PC-3 (cell line): ENCODE measurements around the gene TMEM163. TPM values are rescaled to one million over a fixed set of nuclear protein-coding genes. Genes with fewer than 3 reads are reported as not detected.
A peak's percentile ranks its signal among the peaks of the same experiment; 100 is the strongest.

ENCODE experiments used
- ATAC-seq: fragments of 200-7000 bp; cut with Tn5 transposase; 2 replicates; pipeline ENCODE4 v1.9.1; 2020; ENCODE audit warnings: mild to moderate bottlenecking, moderate library complexity
- BruUV-seq: library from RNA; stranded (reverse); fragments of 400-500 nt; replicated peaks from 2 replicates; lab custom pipeline; 2021; lab: Mats Ljungman, UMichigan
- CTCF ChIA-PET: fragments of 300-600 bp; sonication (Branson Sonifier 250); formaldehyde crosslinking; loops from one replicate; lab custom pipeline; 2022; ENCODE audit warnings: antibody characterized with exemption; lab: Charles Lee
- POLR2A ChIA-PET: fragments of 300-600 bp; sonication (Branson Sonifier 250); formaldehyde crosslinking; loops from one replicate; lab custom pipeline; 2022; ENCODE audit warnings: antibody characterized with exemption; ENCODE audit not compliant: unreplicated experiment; lab: Charles Lee
- DNase-seq: peaks from one replicate; pipeline ENCODE4 v3.0.0-alpha.2; 2015
- H2AFZ ChIP-seq: fragments of 300-600 bp; sonication (generic); 2 replicates; pipeline ENCODE4 v1.6.0; 2016; ENCODE audit warnings: antibody characterized with exemption, low read length
- H3F3A ChIP-seq: fragments of 300-600 bp; sonication (generic); one replicate; pipeline ENCODE4 v1.6.0; 2017; ENCODE audit warnings: antibody characterized with exemption, low read length, control low read depth, mild to moderate bottlenecking; ENCODE audit not compliant: unreplicated experiment
- H3K27ac ChIP-seq: fragments of 300-600 bp; sonication (generic); 2 replicates; pipeline ENCODE4 v1.5.1; 2016; ENCODE audit warnings: mild to moderate bottlenecking, low read length
- H3K27me3 ChIP-seq: fragments of 300-600 bp; sonication (generic); 2 replicates; pipeline ENCODE4 v1.6.1; 2016; ENCODE audit warnings: low read length, mixed read lengths
- H3K36me3 ChIP-seq: fragments of 300-600 bp; sonication (generic); 2 replicates; pipeline ENCODE4 v1.6.1; 2016; ENCODE audit warnings: low read depth, mixed run types, low read length, mixed read lengths
- H3K4me1 ChIP-seq: fragments of 300-600 bp; sonication (generic); 2 replicates; pipeline ENCODE4 v1.5.1; 2016; ENCODE audit warnings: low read length; ENCODE audit not compliant: insufficient read depth
- H3K4me2 ChIP-seq: fragments of 300-600 bp; sonication (generic); 2 replicates; pipeline ENCODE4 v1.6.0; 2016; ENCODE audit warnings: low read length
- H3K4me3 ChIP-seq: fragments of 300-600 bp; sonication (generic); 2 replicates; pipeline ENCODE4 v1.5.1; 2016; ENCODE audit warnings: mild to moderate bottlenecking, low read length, mixed read lengths
- H3K79me2 ChIP-seq: fragments of 300-600 bp; sonication (generic); 2 replicates; pipeline ENCODE4 v1.6.1; 2017; ENCODE audit warnings: low read length, mixed read lengths
- H3K9ac ChIP-seq: fragments of 300-600 bp; sonication (generic); 2 replicates; pipeline ENCODE4 v1.6.0; 2016; ENCODE audit warnings: mild to moderate bottlenecking, low read length
- H3K9me2 ChIP-seq: fragments of 300-600 bp; sonication (generic); replicated peaks from 2 replicates; pipeline ENCODE4 v1.6.1; 2016; ENCODE audit warnings: mixed run types, low read length, mixed read lengths
- H3K9me3 ChIP-seq: fragments of 300-600 bp; sonication (generic); 2 replicates; pipeline ENCODE4 v1.6.1; 2016; ENCODE audit warnings: low read length, mixed read lengths
- H4K20me1 ChIP-seq: fragments of 300-600 bp; sonication (generic); 2 replicates; pipeline ENCODE4 v1.6.1; 2016; ENCODE audit warnings: low read length, mixed read lengths
- CTCF ChIP-seq: fragments of 300-600 bp; sonication (generic); conservative IDR thresholded peaks from 2 replicates; pipeline ENCODE4 v1.5.1; 2017; ENCODE audit warnings: antibody characterized with exemption, low read depth, mild to moderate bottlenecking, low read length
- EZH2 ChIP-seq: fragments of 300-600 bp; sonication (generic); IDR thresholded peaks from one replicate; pipeline ENCODE4 v1.6.1; 2017; ENCODE audit warnings: antibody characterized with exemption, mild to moderate bottlenecking, low read length; ENCODE audit not compliant: unreplicated experiment
- EZH2phosphoT487 ChIP-seq: fragments of 300-600 bp; sonication (generic); IDR thresholded peaks from 2 replicates; pipeline ENCODE4 v1.6.1; 2018; ENCODE audit warnings: mild to moderate bottlenecking, antibody characterized with exemption, low read length, borderline replicate concordance
- intact Hi-C: fragments of 100-400 bp; cut with micrococcal nuclease; formaldehyde crosslinking; loops from 2 replicates; pipeline ENCODE4 v1.9.0; 2023
- total RNA-seq: library from RNA; depleted of rRNA; stranded (reverse); fragments of >200 nt; gene quantifications from 2 replicates; pipeline ENCODE4 v1.2.3, GENCODE V29; 2014; rRNA removed

TMEM163 gene
- total RNA-seq, 1 experiment from 2014 or later = 0.47 TPM

- Histone ChIP-seq H3K79me2 (no peaks in the 10 kb centered on the region), H3K4me2 (peak overlapping the region; percentile 34; the same call in 1 of the 2 replicates), H3K36me3 (no peaks in the 10 kb centered on the region), H2AFZ (no peak overlapping the region), H3K27me3 (no peaks in the 10 kb centered on the region), H3K9me3 (no peaks in the 10 kb centered on the region), H3F3A (no peaks in the 10 kb centered on the region), H3K4me1 (peaks cover 49% of the 10 kb centered on the region), H4K20me1 (0 out of 2 replicates have a peak, but pooled peaks cover 4% of the 10 kb centered on the region), H3K9ac (no peak overlapping the region), H3K27ac (peak overlapping the region; percentile 6), H3K4me3 (no peak overlapping the region), H3K9me2 (no peaks in the 10 kb centered on the region)
- intact Hi-C loops = loop anchor here (5.0 kb wide), 1 partner anchor 49 kb away; no protein-coding TSS in a partner anchor
- ATAC-seq (no peak), DNase-seq (no peak)
- TF ChIP-seq EZH2 = no peak
- ChIA-PET POLR2A (no interaction called here), CTCF (interaction anchor here (0.5 to 0.6 kb wide), 2 partner anchors 44 to 161 kb away, joined by 3 to 5 read pairs; no protein-coding TSS in a partner anchor)
- no TSS peak for BruUV-seq
Measured at GRCh38 chr2:134406736-134407135, 312.1 kb downstream of the TMEM163 start.

- Histone ChIP-seq H3K36me3 (no peaks in the 10 kb centered on the region), H3K27me3 (no peaks in the 10 kb centered on the region), H3K4me2 (peak overlapping the region; percentile 34), H2AFZ (no peak overlapping the region), H3K4me1 (peaks cover 47% of the 10 kb centered on the region), H3K27ac (peak overlapping the region; percentile 35), H3K9ac (no peak overlapping the region), H3K4me3 (no peak overlapping the region), H3K9me2 (no peaks in the 10 kb centered on the region), H3F3A (no peaks in the 10 kb centered on the region), H3K79me2 (no peaks in the 10 kb centered on the region), H4K20me1 (0 out of 2 replicates have a peak, but pooled peaks cover 4% of the 10 kb centered on the region), H3K9me3 (no peaks in the 10 kb centered on the region)
- no TSS peak for BruUV-seq
- TF ChIP-seq CTCF = no peak
- no peak for TF ChIP-seq EZH2phosphoT487
- no peak for TF ChIP-seq EZH2
- ChIA-PET CTCF (interaction anchor here (0.5 to 0.6 kb wide), 2 partner anchors 45 to 160 kb away, joined by 3 to 5 read pairs; no protein-coding TSS in a partner anchor), POLR2A (no interaction called here)
- intact Hi-C loops = loop anchor here (5.0 kb wide), 1 partner anchor 49 kb away; no protein-coding TSS in a partner anchor
- peak; percentile 83 for DNase-seq
- ATAC-seq = peak; percentile 71
Measured at GRCh38 chr2:134406311-134406710, 312.5 kb downstream of the TMEM163 start.

Other genes starting within 250 kb of the TMEM163 start
- gene ACMSD, start 119.6 kb upstream of the TMEM163 start, total RNA-seq = not detected in 2 replicates
- gene CCNT2, start 199.8 kb upstream of the TMEM163 start, total RNA-seq = 16.2 and 18.9 TPM in 2 replicates